ENCODE measurements around the gene C17orf50. TPM values are rescaled to one million over a fixed set of nuclear protein-coding genes. Genes with fewer than 3 reads are reported as not detected.
A peak's percentile ranks its signal among the peaks of the same experiment; 100 is the strongest.

Gene C17orf50
- polyA plus RNA-seq, 3 donors = 0.09 to 0.29 TPM; not detected in 1

DNA sequence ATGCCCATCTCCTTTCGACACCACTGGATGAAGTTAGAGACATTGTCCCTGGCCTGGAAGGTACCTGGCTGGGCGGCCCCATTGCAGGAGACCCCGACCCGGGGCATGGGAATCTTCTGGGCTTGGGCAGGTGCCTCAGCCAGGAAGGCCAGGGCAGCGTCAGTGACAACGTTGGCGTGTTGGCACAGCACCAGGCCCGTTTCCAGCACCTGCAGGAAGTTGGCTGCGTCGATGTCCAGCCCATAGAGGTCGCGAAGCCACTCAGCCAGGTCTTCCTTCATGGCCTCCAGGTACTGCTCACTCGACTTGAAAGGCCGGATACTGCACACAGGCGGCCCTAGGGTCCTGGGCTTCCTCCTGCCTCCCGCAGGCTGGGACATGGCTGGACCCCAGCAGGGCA lies 8.2 kb upstream of the C17orf50 start:
- DNase-seq = no peak

DNA sequence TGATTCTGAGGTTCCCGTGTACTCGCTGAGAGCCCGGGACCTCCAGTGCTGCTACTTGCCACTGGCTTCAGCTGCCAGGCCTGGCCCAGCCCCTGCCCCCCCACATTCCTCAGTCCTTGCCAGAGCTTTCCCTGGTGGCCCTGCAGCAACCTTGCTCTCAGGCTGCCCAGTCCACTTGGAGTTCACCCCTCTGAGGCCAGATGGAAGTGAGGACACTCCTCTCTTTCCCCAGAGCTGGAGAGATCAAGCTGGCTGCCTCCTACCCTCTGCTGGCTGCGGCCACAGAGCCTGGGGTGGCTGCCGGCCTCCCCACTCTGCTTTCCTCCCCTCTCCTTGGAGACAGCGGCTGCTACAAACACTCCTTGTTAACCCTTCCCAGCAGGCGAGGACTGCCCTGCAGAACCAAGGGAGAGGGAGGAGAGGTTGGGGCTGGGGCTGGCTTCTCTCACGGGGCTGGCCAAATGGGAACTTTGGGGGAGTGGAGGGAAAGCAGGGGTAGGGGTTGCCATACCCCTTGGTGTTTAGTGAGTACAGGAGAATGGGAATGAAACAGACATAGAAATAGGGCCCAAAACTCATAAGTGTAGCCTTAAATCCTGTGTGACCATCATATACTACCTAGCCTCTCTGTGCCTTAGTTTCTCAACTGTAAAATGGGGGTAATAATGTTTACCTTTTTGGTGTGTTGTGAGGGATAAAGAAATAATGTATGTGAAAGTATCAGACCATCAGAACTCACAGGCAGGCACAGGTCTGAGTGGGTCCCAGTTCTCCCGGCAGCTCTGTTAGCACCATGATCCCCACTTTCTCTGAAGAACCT lies 7.5 kb upstream of the C17orf50 start, which contains the start of gene GAS2L2:
Gene GAS2L2 (minus strand): TSS at position 295 of the 820 bp plus-strand sequence. CDS start 389 bp downstream, outside the sequence.
- no peak for DNase-seq

DNA sequence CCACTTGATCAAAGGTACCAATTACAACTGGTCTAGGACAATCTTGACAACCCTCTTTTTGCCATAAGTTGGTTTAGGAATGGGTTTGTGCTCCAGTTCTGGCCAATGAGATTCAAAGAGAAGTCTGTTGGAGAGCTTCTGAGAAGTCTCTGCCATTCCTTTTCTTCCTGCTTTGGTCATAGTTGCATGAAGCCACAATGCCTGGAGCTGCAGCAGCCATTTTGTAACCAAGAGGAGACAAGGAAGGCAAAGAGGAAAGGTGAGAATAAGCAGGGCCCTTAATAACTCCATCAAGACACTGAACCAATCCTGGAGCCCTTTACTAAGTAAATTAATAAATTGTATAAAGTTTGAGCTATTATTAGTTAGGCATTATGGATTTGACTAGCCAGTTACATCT lies 3.4 kb upstream of the C17orf50 start:
- no peak for DNase-seq

DNA sequence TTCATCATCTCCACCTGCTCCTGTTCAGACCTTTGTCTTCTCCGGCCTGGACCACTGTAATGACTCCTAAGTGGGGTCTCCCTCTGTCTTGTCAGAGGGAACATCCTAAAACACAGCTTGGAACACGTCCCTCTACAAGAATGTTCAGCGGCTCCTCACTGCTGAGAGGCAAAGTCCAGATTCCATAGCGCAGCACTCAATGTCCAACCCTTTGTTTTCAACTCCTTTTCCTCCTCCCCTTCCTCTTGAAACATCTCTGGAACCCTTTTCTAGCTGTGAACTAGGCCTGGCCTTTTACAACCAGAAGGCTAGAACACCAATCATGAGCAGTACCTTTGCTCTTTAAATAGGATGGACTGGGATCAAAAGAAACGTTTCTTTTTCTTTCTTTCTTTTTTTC lies 914 bp downstream of the C17orf50 start:
- no peak for DNase-seq

DNA sequence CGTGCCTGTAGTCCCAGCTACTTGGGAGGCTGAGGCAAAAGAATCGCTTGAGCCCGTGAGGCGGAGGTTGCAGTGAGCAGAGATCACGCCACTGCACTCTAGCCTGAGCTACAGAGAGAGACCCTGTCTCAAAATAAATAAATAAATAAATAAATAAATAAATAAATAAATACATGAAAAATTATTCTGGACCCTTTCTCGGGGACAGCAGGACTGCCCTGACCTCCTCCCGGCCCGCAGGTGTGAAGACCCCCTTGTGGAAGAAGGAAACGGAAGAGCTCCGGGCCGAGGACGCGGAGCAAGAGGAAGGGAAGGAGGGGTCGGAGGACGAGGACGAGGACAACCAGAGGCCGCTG lies 3.1 kb downstream of the C17orf50 start:
- no peak for DNase-seq

DNA sequence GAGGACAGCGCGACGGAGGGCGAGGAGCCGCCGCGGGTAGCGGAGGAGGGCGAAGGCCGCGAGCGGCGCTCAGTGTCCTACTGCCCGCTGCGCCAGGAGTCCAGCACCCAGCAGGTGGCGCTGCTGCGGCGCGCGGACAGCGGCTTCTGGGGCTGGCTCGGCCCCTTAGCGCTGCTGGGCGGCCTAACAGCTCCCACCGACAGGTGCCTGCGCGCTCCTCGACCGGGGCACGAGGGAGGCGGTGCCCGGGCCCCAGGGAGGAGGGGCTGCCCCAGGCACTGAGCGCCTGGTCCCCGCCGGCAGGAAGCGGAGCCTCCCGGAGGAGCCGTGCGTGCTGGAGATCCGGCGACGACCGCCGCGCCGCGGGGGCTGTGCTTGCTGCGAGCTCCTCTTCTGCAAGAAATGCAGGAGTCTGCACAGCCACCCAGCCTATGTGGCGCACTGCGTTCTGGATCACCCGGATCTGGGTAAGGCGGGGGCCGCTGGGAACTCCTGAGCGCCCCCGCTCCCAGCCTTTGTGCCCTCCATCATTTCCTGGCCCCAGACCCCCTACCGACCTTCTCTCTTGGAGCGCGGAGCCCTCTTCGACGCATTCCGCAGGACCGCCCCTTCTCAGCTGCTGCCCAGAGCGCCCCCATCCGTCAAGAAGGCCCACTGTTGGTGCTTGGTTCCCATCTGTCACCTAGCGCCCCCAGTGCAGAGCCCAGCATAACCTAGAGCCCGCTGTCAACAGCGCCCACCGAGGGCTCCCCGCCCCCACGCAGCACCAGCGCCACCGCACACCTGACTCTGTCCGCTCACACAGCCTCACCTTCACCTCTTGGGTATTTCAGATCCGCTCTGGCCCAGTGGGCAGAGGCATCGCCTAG lies 3.7 kb downstream of the C17orf50 start:
- peak; percentile 90 for DNase-seq

DNA sequence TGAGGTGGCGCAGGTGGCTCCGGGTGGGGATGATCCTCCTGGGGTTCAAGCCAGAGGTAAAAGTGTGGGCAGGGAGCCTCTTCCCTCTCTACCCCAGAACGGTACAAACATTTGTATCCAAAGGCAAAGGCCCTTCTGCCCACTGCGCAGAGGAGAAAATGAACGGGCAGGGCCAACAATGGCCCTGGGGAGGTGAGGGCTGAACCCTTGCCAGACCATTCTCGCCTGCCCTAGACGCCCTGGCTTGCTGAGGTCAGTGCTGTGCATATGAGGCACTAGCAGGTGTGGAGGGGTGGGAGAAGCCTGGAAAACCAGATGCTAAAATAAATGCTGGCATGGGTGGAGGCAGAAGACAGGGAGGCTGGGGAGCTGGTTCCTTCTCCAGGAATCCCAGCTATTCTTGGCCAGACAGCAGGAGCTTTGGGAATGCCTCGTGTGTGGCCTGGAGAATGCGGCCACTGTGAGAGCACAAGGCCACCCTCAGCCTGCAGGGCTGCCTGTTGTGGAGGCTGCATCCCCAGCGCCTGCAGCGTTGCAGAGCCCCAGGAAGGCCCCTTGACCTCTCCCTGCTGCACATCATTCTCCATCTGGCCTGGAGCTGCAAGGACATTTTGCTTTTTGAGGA lies 4.5 kb downstream of the C17orf50 start:
- DNase-seq = no peak

DNA sequence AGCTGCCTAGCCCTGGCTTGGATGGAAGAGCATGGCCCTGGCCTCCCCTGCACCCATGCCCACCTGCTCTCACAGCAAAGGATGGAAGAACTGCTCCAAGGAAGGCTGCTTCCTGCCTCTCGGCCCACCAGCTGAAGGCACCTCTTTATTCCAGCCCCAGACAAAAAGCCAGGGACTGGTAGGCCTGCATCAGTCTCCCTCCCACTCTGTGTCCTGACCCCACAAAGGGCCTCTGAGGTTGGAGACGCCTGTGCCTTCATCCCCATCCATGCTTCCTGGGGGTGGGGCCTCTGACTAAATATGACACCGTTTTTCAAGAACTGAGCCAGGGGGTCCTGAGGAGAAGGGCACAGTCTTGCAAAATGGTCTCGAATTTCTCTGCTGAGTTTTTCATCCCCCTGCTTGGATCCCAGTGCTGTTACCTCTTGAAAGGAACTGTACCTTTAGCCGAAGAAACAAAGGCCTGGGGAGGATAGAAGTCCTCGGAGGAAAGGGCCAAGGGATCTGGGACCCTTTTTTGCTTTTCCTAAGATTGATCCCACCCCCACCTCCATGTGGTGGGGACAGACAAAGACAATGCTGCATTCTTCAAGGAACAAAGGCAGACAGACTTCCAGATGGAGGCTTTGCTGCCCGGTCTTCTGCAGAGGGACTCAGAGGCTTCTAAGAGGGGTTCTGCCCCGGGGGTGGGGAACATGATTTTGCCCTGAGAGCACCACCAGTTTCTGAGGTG lies 5.2 kb downstream of the C17orf50 start:
- DNase-seq = no peak

DNA sequence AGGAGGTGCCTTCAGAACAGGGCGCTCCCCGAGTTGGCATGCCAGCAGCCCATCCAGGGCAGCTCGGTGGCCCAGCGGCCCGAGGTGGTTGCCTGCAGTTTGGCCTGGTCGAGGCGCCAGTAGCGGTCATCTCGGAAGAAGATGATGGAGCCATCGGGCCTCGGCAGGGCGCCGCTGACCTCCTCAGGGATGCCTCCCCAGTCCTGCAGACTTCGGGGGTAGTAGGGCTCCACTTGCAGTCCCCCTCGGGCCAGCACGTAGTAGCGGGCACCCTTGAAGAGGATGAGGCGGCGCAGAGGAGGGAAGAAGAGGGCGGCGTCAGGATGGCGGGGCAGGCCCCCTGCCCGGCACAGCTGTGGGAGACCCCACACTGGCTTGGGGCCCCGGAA lies 5.8 kb downstream of the C17orf50 start:
- DNase-seq = no peak

DNA sequence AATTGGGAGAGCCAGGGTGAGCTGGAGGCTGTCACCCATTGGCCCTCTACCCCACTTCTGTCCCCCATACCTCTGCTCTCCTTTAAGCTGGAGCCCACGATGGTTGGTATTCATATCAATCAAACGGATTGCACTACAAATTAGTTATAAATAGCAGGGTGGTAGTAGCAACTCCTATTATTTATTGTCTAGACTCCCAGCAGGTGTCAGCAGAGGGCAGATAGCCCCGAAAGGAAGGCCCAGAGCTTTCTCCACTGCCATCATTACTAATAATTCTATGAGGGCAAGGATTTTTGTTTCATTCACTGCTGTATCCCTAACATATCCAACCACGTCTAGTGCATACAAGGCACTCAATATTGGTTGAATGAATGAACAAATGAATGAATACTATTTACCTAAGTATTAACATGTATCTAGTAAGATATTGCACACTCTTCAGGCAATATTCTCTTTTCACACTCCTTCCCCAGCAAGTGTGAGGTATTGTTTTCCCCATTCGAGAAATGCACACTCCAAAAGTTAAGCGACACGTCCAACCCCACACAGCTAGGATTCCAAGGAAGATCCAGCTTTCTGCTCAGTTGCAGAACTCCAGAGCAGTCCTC lies 6.3 kb downstream of the C17orf50 start:
- no peak for DNase-seq

DNA sequence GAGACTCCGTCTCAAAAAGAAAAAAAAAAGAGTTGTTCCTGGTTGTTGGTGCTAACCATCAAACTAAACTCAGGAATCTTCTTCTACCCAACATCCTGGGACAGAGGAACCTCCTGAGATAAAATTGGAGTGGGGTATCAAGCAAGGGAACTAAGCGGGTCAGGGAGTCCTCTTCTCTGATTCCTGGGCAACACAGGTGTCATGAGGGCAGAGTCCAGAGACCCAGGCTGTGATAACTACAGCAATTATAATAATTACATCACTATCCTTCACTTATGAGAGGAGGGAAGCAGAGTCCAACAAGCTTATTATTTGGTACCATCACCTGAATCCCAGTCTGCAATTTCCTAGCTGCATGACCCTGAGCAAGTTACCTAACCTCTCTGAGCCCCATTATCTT lies 8.1 kb downstream of the C17orf50 start:
- no peak for DNase-seq

DNA sequence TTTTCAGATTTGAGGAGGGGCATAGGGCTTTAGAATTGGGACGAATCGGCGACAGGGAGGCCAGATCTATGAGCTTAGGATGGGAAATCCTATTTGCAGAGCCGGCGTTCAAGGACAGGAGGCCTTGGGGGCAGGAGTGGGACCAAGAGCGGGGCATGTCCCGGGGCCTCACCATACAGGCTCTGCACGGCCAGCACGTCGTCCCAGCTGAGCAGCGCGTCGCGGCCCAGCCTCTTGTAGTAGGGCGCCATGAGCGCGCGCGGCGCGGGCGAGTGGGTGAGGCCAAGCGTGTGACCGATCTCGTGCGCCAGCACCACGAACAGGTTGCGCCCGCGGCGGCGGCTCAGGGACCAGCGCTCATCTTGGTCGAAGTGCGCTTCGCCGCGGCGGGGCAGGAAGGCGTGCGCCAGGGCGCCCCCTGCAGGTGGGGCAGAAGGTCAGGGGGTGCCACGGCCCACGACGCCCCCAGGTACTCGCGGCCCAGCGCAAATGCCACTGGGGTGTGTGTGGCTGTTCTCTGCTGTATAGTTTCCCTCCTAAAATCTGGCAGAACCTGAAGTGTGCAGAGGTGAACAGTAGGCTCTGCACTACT lies 9.3 kb downstream of the C17orf50 start:
- DNase-seq = no peak

DNA sequence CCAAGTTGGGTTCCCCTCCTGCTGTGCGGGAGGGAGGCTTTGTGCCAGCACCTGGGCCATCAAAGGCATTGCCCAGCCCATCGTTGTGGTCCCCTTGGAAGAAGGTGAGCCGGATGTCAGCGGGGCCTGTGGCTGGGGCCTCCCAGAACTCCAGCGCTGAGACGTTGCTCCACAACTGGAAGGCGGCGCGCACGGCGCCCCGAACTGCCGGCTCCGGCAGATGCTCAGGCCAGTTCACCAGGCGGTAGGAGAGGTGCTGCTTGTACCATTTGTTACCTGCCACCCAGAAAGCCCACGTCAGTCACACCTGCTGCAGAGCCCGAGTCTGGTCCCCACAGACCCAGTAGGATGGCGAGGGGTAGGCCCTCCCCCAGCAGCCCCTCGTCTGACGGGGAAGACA lies 12.4 kb downstream of the C17orf50 start:
- DNase-seq = no peak

DNA sequence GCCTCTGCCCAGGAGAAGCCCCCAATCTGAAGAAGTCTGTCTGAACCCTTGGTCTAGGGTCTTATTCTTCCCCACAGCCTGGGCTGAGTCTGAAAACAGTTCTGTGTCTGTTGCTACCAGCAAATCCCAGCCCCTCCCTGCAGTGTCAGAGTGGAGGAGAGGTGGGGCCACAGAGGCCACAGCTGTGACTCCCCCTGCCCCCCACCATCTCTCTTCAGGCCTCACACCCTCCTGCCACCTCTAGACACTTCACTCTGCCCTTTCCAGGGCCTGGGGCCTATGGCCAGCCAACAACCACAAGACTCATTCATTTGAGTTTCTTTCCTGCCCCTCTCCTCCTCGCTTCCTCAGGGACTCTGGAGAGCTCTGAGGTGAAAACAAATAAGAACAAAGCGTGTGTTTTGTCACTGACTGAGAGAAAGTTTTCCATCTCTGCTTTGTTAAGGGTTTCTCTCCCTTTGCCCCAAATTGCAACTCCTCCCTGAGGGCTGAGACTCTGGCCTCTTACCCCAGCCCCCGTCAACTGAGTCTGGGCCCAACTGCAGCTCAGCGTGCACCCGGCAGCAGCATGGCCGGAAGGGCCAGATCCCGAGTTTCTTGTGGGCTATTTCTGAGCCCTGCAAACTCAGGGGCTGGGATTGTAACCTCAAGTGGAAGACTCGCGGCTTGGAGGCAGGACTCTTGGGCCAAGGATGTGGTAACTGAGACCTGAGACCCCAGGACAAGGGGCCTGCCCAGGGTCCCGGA lies 13.2 kb downstream of the C17orf50 start:
- DNase-seq = no peak

DNA sequence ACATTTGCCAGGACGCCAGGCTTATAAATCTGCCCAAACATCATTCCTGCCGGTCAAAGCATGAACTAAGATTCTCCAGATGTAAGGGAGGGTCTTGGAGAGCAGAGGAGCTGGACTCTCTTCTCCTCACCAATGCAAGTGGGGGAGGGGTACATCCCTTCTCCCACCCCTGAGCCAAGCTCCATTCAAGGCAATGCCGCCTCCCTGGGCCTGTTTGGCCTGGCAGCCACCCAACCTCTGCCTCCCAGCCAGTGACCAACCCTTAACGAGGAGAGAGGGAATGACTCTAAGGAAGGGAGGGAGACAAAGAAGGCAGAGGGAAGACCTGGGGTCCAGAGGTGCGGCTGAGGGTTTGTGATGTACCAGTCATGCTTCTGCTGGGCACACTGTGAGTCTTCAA lies 13.8 kb downstream of the C17orf50 start:
- no peak for DNase-seq

DNA sequence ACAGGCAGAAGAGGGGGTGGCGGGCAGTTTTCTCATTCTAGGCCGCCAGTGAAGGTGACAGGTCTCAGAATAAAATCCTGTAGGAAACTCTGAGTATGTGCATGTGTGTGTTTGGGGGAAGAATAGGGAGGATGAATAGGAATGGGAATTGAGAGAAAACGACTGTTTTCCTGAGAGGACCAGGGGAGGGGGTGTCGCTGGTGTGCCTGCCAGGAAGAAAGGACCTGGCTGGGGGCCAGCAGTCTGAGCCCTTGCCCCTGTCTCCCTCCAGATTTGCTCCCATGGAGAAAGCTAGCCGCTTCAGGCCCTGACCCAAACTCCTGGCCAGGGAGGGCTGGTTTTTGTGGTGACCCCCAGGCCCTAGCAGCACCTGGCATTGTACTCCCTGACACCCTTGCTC lies 14.4 kb downstream of the C17orf50 start:
- DNase-seq = no peak

DNA sequence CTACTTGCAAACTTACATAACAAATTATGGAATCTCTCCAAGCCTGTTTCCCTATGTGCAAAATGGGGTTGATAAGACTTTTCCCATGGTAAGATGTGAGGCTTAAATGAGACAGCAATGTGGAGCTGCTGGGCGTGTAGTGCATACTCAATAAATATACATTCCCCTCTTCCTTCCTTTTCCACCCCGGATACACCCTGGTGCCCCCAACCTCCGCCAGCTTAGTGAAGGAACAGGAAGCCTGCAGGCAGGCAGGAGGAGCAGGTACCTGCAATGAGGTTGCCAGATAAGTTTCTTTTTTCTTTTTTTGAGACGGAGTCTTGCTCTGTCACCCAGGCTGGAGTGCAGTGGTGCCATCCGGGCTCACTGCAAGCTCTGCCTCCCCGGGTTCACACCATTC lies 14.9 kb downstream of the C17orf50 start:
- no peak for DNase-seq

DNA sequence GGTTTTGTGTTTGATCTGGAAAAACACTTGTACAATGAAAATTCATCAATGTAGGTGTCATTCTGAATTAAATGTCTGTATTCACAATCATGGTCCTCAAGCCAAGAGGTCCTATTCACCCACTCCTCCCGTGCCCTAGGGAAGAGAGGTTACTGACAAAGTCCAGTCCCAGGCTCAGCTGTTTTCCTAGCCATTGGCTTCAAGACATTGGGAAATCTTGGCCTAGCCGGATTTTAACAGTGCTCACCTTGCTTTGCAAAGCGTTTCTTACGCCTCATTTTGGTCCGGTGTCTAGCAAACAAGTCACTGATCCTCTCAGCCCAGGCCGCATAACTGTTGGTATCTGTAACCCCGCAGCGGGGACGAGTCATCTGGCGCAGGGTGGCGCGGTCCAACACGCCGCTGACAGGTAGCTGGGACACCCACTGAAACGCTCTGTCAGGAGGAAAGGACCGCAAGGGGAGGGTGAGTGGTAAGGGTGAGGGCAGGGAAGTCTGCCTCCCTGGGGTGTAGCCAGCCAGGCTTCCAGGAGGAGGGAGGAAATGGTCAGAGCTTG lies 18.0 kb downstream of the C17orf50 start:
- DNase-seq = no peak

DNA sequence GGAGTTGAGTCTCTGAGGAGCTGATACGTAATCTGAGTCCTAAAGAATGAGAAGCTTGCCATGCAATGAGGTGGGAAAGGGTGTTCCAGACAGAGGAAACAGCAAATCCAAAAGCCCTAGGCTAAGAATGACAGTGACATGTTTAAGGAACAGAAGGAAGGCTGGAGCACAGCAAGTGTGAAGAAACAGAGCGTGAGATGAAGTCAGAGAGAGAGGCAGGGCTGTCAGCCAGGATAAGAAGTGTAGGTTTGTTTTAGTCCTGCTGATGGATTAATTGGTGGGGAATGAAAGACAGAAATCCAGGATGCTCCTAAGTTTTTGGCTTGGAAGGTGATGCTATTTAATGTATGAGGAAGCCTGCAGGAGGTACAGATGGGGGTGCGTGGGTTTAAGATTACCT lies 20.3 kb downstream of the C17orf50 start:
- DNase-seq = no peak

DNA sequence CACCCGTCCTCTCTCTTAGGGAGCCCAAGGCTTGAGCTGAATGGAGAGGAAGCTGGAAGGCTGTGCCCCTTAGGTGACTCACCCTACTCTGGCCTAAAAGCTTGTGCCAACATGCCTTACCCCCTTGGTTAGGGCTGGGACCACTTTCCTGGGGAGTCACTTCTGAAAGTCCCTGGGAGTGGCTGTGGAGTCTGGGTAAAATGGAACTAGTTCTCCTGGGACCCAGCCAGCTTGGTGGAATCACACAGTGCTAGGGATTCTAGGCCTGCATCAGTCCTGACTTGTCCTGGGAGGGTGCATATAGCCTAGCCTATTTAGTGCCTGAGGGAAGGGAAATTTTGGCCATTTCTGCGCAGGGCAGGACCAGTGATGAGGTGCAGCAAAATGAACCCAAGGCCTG lies 24.2 kb downstream of the C17orf50 start:
- DNase-seq = no peak

All from renal pelvis (tissue), 4 donors.